ENCODE results near the gene POLR3B.
"Not testable (repeated sequence)": the region's sequence is repeated elsewhere in the genome, so short reads cannot be mapped to it uniquely, and the experiment has no call there.

Gene POLR3B

DNA sequence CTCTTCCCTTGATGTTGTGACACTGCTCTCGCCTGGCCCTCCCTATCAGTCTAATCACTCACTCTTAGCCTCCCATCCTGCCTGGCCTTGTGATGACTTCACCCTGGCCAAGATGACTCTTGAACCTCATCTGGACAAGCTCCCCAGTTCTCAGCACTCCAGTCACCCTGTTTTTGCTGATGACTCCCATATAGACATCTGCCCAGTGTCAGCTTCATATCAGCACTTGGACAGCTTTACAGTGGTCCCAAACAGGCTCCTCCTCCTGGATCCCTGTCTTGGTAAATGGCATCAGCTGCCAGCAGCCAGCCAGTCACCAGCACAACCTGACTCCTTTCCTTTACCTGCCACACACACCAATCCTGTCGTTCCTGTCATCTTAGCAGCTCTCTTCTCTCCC is 104.2 kb downstream of the POLR3B start:
- DNase-seq (ENCODE audit: low read depth in 1 of 2, low spot score in 1 of 2) = no peak
- TF ChIP-seq GABPA (IDR thresholded peaks at IDR 0.05; ENCODE audit: low read depth) = no peak
- no peak for TF ChIP-seq POLR2AphosphoS5 (IDR thresholded peaks at IDR 0.05; ENCODE audit: low read depth)
- TF ChIP-seq, protein P1, sequence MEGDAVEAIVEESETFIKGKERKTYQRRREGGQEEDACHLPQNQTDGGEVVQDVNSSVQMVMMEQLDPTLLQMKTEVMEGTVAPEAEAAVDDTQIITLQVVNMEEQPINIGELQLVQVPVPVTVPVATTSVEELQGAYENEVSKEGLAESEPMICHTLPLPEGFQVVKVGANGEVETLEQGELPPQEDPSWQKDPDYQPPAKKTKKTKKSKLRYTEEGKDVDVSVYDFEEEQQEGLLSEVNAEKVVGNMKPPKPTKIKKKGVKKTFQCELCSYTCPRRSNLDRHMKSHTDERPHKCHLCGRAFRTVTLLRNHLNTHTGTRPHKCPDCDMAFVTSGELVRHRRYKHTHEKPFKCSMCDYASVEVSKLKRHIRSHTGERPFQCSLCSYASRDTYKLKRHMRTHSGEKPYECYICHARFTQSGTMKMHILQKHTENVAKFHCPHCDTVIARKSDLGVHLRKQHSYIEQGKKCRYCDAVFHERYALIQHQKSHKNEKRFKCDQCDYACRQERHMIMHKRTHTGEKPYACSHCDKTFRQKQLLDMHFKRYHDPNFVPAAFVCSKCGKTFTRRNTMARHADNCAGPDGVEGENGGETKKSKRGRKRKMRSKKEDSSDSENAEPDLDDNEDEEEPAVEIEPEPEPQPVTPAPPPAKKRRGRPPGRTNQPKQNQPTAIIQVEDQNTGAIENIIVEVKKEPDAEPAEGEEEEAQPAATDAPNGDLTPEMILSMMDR (IDR thresholded peaks at IDR 0.05; ENCODE audit: insufficient read depth, low read length) = no peak
- TF ChIP-seq, protein P2, sequence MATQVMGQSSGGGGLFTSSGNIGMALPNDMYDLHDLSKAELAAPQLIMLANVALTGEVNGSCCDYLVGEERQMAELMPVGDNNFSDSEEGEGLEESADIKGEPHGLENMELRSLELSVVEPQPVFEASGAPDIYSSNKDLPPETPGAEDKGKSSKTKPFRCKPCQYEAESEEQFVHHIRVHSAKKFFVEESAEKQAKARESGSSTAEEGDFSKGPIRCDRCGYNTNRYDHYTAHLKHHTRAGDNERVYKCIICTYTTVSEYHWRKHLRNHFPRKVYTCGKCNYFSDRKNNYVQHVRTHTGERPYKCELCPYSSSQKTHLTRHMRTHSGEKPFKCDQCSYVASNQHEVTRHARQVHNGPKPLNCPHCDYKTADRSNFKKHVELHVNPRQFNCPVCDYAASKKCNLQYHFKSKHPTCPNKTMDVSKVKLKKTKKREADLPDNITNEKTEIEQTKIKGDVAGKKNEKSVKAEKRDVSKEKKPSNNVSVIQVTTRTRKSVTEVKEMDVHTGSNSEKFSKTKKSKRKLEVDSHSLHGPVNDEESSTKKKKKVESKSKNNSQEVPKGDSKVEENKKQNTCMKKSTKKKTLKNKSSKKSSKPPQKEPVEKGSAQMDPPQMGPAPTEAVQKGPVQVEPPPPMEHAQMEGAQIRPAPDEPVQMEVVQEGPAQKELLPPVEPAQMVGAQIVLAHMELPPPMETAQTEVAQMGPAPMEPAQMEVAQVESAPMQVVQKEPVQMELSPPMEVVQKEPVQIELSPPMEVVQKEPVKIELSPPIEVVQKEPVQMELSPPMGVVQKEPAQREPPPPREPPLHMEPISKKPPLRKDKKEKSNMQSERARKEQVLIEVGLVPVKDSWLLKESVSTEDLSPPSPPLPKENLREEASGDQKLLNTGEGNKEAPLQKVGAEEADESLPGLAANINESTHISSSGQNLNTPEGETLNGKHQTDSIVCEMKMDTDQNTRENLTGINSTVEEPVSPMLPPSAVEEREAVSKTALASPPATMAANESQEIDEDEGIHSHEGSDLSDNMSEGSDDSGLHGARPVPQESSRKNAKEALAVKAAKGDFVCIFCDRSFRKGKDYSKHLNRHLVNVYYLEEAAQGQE (IDR thresholded peaks at IDR 0.05; ENCODE audit: insufficient replicate concordance, low read depth) = no peak
- TF ChIP-seq SPI1 (IDR thresholded peaks at IDR 0.05; ENCODE audit: borderline replicate concordance, low read depth) = no peak
- Histone ChIP-seq H3K4me3 (replicated peaks; ENCODE audit: insufficient read depth, low read length) (no peak overlapping the region), H3K27ac (replicated peaks) (no peak overlapping the region), H3K27me3 (ENCODE audit: insufficient read depth, poor library complexity, severe bottlenecking) (no peaks in the 10 kb centered on the region)

DNA sequence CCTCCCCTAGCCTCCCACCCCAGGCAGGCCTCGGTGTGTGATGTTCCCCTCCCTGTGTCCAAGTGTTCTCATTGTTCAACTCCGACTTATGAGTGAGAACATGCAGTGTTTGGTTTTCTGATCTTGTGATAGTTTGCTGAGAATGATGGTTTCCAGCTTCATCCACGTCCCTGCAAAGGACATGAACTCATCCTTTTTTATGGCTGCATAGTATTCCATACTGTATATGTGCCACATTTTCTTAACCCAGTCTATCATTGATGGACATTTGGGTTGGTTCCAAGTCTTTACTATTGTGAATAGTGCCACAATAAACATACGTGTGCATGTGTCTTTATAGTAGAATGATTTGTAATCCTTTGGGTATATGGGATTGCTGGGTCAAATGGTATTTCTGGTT is 108.1 kb downstream of the POLR3B start:
- not testable (repeated sequence) for H3K27ac ChIP-seq (replicated peaks); H3K27me3 ChIP-seq (ENCODE audit: insufficient read depth, poor library complexity, severe bottlenecking); DNase-seq (ENCODE audit: low read depth in 1 of 2, low spot score in 1 of 2); H3K4me3 ChIP-seq (replicated peaks; ENCODE audit: insufficient read depth, low read length)

DNA sequence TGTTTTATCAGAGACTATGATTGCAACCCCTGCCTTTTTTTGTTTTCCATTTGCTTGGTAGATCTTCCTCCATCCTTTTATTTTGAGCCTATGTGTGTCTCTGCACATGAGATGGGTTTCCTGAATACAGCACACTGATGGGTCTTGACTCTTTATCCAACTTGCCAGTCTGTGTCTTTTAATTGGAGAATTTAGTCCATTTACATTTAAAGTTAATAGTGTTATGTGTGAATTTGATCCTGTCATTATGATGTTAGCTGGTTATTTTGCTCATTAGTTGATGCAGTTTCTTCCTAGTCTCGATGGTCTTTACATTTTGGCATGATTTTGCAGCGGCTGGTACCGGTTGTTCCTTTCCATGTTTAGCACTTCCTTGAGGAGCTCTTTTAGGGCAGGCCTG is 118.1 kb downstream of the POLR3B start:
- H3K27me3 ChIP-seq (ENCODE audit: insufficient read depth, poor library complexity, severe bottlenecking); H3K4me3 ChIP-seq (replicated peaks; ENCODE audit: insufficient read depth, low read length); H3K27ac ChIP-seq (replicated peaks); DNase-seq (ENCODE audit: low read depth in 1 of 2, low spot score in 1 of 2): not testable (repeated sequence)

DNA sequence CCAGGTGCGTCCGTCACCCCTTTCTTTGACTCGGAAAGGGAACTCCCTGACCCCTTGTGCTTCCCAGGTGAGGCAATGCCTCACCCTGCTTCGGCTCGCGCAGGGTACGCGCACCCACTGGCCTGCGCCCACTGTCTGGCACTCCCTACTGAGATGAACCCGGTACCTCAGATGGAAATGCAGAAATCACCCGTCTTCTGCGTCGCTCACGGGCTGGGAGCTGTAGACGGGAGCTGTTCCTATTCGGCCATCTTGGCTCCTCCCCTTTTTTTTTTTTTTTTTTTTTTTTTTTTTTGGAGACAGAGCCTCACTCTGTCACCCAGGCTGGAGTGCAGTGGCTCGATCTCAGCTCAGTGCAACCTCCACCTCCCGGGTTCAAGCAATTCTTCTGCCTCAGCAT is 120.1 kb downstream of the POLR3B start:
- H3K27ac ChIP-seq (replicated peaks); DNase-seq (ENCODE audit: low read depth in 1 of 2, low spot score in 1 of 2); H3K27me3 ChIP-seq (ENCODE audit: insufficient read depth, poor library complexity, severe bottlenecking); H3K4me3 ChIP-seq (replicated peaks; ENCODE audit: insufficient read depth, low read length): not testable (repeated sequence)

DNA sequence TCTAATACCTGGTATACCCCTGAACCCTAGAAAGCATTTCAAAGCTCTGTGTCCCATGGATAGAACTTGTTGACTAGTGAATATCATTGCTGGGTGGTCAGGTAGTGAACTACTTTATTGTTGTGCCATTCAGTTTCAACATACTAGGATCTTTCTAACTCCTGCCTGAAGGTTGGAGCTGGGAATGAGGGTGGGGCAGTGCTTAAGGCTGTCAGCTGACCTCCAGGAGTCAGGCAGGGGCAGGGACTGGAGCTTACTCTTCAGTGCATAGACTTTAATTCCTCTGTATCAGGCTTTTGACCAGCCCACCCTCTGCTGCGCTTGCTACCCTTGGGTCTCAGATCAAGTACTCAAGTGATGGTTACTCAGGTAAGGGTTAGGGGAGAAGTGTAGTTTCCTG is 122.7 kb downstream of the POLR3B start:
- Histone ChIP-seq H3K27ac (replicated peaks) (no peak overlapping the region), H3K27me3 (ENCODE audit: insufficient read depth, poor library complexity, severe bottlenecking) (no peaks in the 10 kb centered on the region), H3K4me3 (replicated peaks; ENCODE audit: insufficient read depth, low read length) (no peak overlapping the region)
- TF ChIP-seq POLR2AphosphoS5 (IDR thresholded peaks at IDR 0.05; ENCODE audit: low read depth) (no peak), GABPA (IDR thresholded peaks at IDR 0.05; ENCODE audit: low read depth) (no peak), SPI1 (IDR thresholded peaks at IDR 0.05; ENCODE audit: borderline replicate concordance, low read depth) (no peak)
- TF ChIP-seq, protein P2 (IDR thresholded peaks at IDR 0.05; ENCODE audit: insufficient replicate concordance, low read depth) = no peak
- TF ChIP-seq, protein P1 (IDR thresholded peaks at IDR 0.05; ENCODE audit: insufficient read depth, low read length) = no peak
- no peak for DNase-seq (ENCODE audit: low read depth in 1 of 2, low spot score in 1 of 2)
